HL-60 (cell line): ENCODE data around the gene COL4A4.

Experiments used
- CTCF ChIP-seq: IDR thresholded peaks from one replicate; pipeline ENCODE4 v1.5.1; 2011; ENCODE audit warnings: low read length, control low read depth, inconsistent platforms; ENCODE audit not compliant: insufficient read depth
- GABPA ChIP-seq: IDR thresholded peaks from 2 replicates; pipeline ENCODE4 v1.6.1; 2012; ENCODE audit warnings: low read depth
- POLR2AphosphoS5 ChIP-seq: IDR thresholded peaks from 2 replicates; pipeline ENCODE4 v1.6.1; 2012; ENCODE audit warnings: low read depth
- REST ChIP-seq: IDR thresholded peaks from 2 replicates; pipeline ENCODE4 v1.6.1; 2012; ENCODE audit warnings: low read depth; ENCODE audit not compliant: insufficient replicate concordance
- SPI1 ChIP-seq: IDR thresholded peaks from 2 replicates; pipeline ENCODE4 v1.6.1; 2012; ENCODE audit warnings: low read depth, mild to moderate bottlenecking, borderline replicate concordance

- no peak for TF ChIP-seq REST
- TF ChIP-seq POLR2AphosphoS5, result no peak
- TF ChIP-seq CTCF, result no peak
- no peak for TF ChIP-seq GABPA
- no peak for TF ChIP-seq SPI1
These were observed 207.3 kb downstream of the COL4A4 start for GRCh38 chr2:226956659-226957058.
